Endothelial cell of umbilical vein (primary cell): ENCODE measurements around the gene TMEM266. TPM values are rescaled to one million over a fixed set of nuclear protein-coding genes. Genes with fewer than 3 reads are reported as not detected.

ENCODE experiments used
- BruUV-seq: library from RNA; stranded (reverse); fragments of 400-500 nt; replicated peaks from 2 replicates; lab custom pipeline; 2021; lab: Mats Ljungman, UMichigan
- CTCF ChIA-PET: fragments of 300-600, 350-600 bp; sonication (Branson Sonifier 250); formaldehyde crosslinking; loops from one replicate; lab custom pipeline; 2021; ENCODE audit warnings: antibody characterized with exemption, inconsistent platforms; lab: Charles Lee
- POLR2A ChIA-PET: fragments of 300-600, 350-600 bp; sonication (Branson Sonifier 250); formaldehyde crosslinking; loops from one replicate; lab custom pipeline; 2021; ENCODE audit warnings: antibody characterized with exemption, inconsistent platforms; lab: Charles Lee
- DNase-seq: peaks from one replicate; pipeline ENCODE4 v3.0.0-alpha.2; 2011; ENCODE audit warnings: low read depth, low spot score
- FAIRE-seq: peaks from 2 replicates; lab custom pipeline; 2011; peaks lifted over from hg19 to GRCh38; lab: Jason Lieb, UNC
- H2AFZ ChIP-seq: 2 replicates; pipeline ENCODE4 v1.6.0; 2012; ENCODE audit warnings: low read depth, low read length, control low read depth, inconsistent platforms
- H3K27ac ChIP-seq: 2 replicates; pipeline ENCODE4 v1.5.1; 2011; ENCODE audit warnings: low read depth, mild to moderate bottlenecking, control low read depth, low read length, moderate library complexity; ENCODE audit not compliant: insufficient read depth
- H3K27me3 ChIP-seq, 2 experiments: 2 replicates each; pipeline versions ENCODE4 v1.6.0 to v1.6.1; 2011; ENCODE audit warnings: low read length in 2 of 2, mixed read lengths in 1 of 2; ENCODE audit not compliant: control insufficient read depth in 2 of 2, insufficient read depth in 2 of 2
- H3K36me3 ChIP-seq, 2 experiments: 2 replicates in 1 of 2; 3 replicates in 1 of 2; pipeline ENCODE4 v1.5.1; 2011; ENCODE audit warnings: low read length in 2 of 2, mild to moderate bottlenecking in 1 of 2, moderate library complexity in 1 of 2; ENCODE audit not compliant: control insufficient read depth in 2 of 2, insufficient read depth in 2 of 2; ENCODE audit errors: extremely low read depth in 1 of 2
- H3K4me1 ChIP-seq: 3 replicates; pipeline ENCODE4 v1.5.1; 2011; ENCODE audit warnings: mild to moderate bottlenecking, low read length; ENCODE audit not compliant: control insufficient read depth, insufficient read depth; ENCODE audit errors: extremely low read depth
- H3K4me2 ChIP-seq: 2 replicates; pipeline ENCODE4 v1.6.1; 2011; ENCODE audit warnings: low read length, control low read depth, mixed read lengths; ENCODE audit not compliant: insufficient read depth
- H3K4me3 ChIP-seq, 3 experiments: fragments of 200-600 bp in 1 of 3; sonication (generic), shearing (Covaris generic) in 1 of 3; replicated peaks in 1 of 3; 2 replicates each; pipeline ENCODE4 v1.5.1; 2011 to 2016; ENCODE audit warnings: control low read depth in 3 of 3, low read length in 3 of 3, mild to moderate bottlenecking in 2 of 3, inconsistent platforms in 1 of 3, low read depth in 1 of 3, moderate library complexity in 1 of 3; ENCODE audit not compliant: insufficient read depth in 1 of 3
- H3K79me2 ChIP-seq: 2 replicates; pipeline ENCODE4 v1.6.0; 2012; ENCODE audit warnings: low read length, inconsistent platforms; ENCODE audit not compliant: control insufficient read depth, insufficient read depth
- H3K9ac ChIP-seq: replicated peaks from 2 replicates; pipeline ENCODE3; 2011; ENCODE audit warnings: low read length, control low read depth; ENCODE audit not compliant: insufficient read depth; ENCODE audit errors: extremely low read depth
- H3K9me1 ChIP-seq: replicated peaks from 3 replicates; pipeline ENCODE4 v1.6.0; 2011; ENCODE audit warnings: mild to moderate bottlenecking, low read length; ENCODE audit not compliant: control insufficient read depth, insufficient read depth; ENCODE audit errors: extremely low read depth
- H3K9me3 ChIP-seq: replicated peaks from 2 replicates; pipeline ENCODE4 v1.5.1; 2012; ENCODE audit warnings: low read length, inconsistent platforms; ENCODE audit not compliant: control insufficient read depth, insufficient read depth
- H4K20me1 ChIP-seq: replicated peaks from 2 replicates; pipeline ENCODE3; 2011; ENCODE audit warnings: mild to moderate bottlenecking, low read length; ENCODE audit not compliant: control insufficient read depth, insufficient read depth; ENCODE audit errors: extremely low read depth
- CTCF ChIP-seq, 2 donors: IDR thresholded peaks; 1 replicate in 1 of 2; 2 replicates in 1 of 2; pipeline ENCODE4 v1.5.1; 2011; ENCODE audit warnings: low read length in 2 of 2, mild to moderate bottlenecking in 2 of 2, moderate library complexity in 2 of 2, control low read depth in 1 of 2, inconsistent platforms in 1 of 2, low read depth in 1 of 2; ENCODE audit not compliant: insufficient read depth in 1 of 2; ENCODE audit errors: extremely low read depth in 1 of 2
- EZH2 ChIP-seq: IDR thresholded peaks from 2 replicates; pipeline ENCODE4 v1.6.1; 2012; ENCODE audit warnings: borderline replicate concordance, low read depth, mild to moderate bottlenecking, moderate library complexity, low read length, inconsistent platforms; ENCODE audit not compliant: severe bottlenecking
- JUN ChIP-seq: IDR thresholded peaks from 2 replicates; pipeline ENCODE4 v1.6.1; 2011; ENCODE audit warnings: borderline replicate concordance, low read depth; ENCODE audit not compliant: insufficient read length, insufficient read depth
- MAX ChIP-seq: IDR thresholded peaks from 2 replicates; pipeline ENCODE4 v1.6.1; 2011; ENCODE audit not compliant: insufficient read depth, insufficient read length
- MYC ChIP-seq: IDR thresholded peaks from one replicate; pipeline ENCODE4 v1.6.1; 2011; ENCODE audit warnings: mild to moderate bottlenecking, low read depth, low read length
- POLR2AphosphoS5 ChIP-seq: IDR thresholded peaks from 2 replicates; pipeline ENCODE4 v1.6.1; 2012; ENCODE audit warnings: low read depth, mild to moderate bottlenecking, control low read depth, low read length, moderate library complexity; ENCODE audit not compliant: insufficient read depth
- dilution Hi-C: fragments of 300-500 bp; cut with MboI; formaldehyde crosslinking; loops from one replicate; pipeline ENCODE4 v1.15.0; 2019; ENCODE audit warnings: low sequenced_read_pairs; ENCODE audit not compliant: extremely low pct_ligation_motif_present
- intact Hi-C: fragments of 100-400 bp; cut with micrococcal nuclease; formaldehyde crosslinking; loops from one replicate; pipeline ENCODE4 v1.10.0; 2022
- polyA plus RNA-seq, 4 experiments: library from polyadenylated mRNA; depleted of rRNA in 3 of 4; stranded (reverse) in 3 of 4; unstranded in 1 of 4; fragments of >200 nt; gene quantifications; 2 replicates each; pipeline versions ENCODE4 v1.2.1 to v1.2.3, GENCODE V29; 2011 to 2012; ENCODE audit warnings: missing spikeins in 1 of 4
- total RNA-seq: library from RNA; stranded (reverse); gene quantifications from 2 replicates; pipeline ENCODE4 v1.2.3, GENCODE V29; 2021

Gene TMEM266
- total and polyA plus RNA-seq, 2 donors (not counting 3 experiments of a cell fraction or from before 2014, with no cell fraction given), result not detected

GRCh38 chr15:76251717-76252116 is 191.9 kb downstream of the TMEM266 start:
- Histone ChIP-seq H3K9me3 (no peaks in the 10 kb centered on the region), H3K4me3 (no peak overlapping the region), H3K27me3 (no peaks in the 10 kb centered on the region), H3K27ac (no peak overlapping the region), H3K9me1 (peaks cover 2% of the 10 kb centered on the region), H3K4me2 (no peak overlapping the region), H3K36me3 (no peaks in the 10 kb centered on the region), H3K9ac (no peak overlapping the region), H2AFZ (no peak overlapping the region), H3K4me1 (no peaks in the 10 kb centered on the region), H4K20me1 (no peaks in the 10 kb centered on the region), H3K79me2 (no peaks in the 10 kb centered on the region)
- POLR2A ChIA-PET, result no interaction called here
- dilution Hi-C loops, result no loop called here
- intact Hi-C loops, result no loop called here
- BruUV-seq, result no TSS peak
- no peak for TF ChIP-seq EZH2
- no peak for TF ChIP-seq POLR2AphosphoS5
- TF ChIP-seq MAX, result no peak
- TF ChIP-seq CTCF (IDR thresholded peaks at IDR 0.05; ENCODE audit: extremely low read depth in 1 of 2, insufficient read depth in 1 of 2, low read depth in 1 of 2, low read length in 2 of 2), result no peak
- no peak for TF ChIP-seq MYC
- no peak for TF ChIP-seq JUN
- CTCF ChIA-PET, result no interaction called here
- no peak for FAIRE-seq
- DNase-seq, result no peak
